K562 (cell line): ENCODE data around the gene MTG2. TPM values are rescaled to one million over a fixed set of nuclear protein-coding genes. Genes with fewer than 3 reads are reported as not detected.

Experiments
- ATAC-seq: fragments of 200-7000 bp; cut with Tn5 transposase; 3 replicates; pipeline ENCODE4 v1.9.1; 2020; ENCODE audit warnings: moderate library complexity
- BruUV-seq: library from RNA; stranded (reverse); fragments of 400-500 nt; replicated peaks from 2 replicates; lab custom pipeline; 2021; lab: Mats Ljungman, UMichigan
- CTCF ChIA-PET: fragments of 300-600 bp; formaldehyde crosslinking; extraction: SDS; loops from one replicate; lab custom pipeline; 2021; ENCODE audit warnings: low intra/inter-chr PET ratio; lab: Yijun Ruan, JAX
- POLR2A ChIA-PET: fragments of 300-600, 350-650 bp; sonication (Branson Sonifier 250); formaldehyde crosslinking; extraction: SDS; loops from one replicate; lab custom pipeline; 2021; ENCODE audit warnings: antibody characterized with exemption, inconsistent platforms; lab: Yijun Ruan, JAX
- DNase-seq, 4 experiments: peaks; one replicate each; pipeline versions ENCODE4 v3.0.0 to v3.0.0-alpha.2; 2011 to 2018; ENCODE audit warnings: low spot score in 3 of 4, mixed read lengths in 3 of 4; ENCODE audit errors: extremely low read depth in 1 of 4
- FAIRE-seq: peaks from 2 replicates; lab custom pipeline; 2011; peaks lifted over from hg19 to GRCh38; lab: Jason Lieb, UNC
- H2AFZ ChIP-seq: 2 replicates; pipeline ENCODE4 v1.6.0; 2011; ENCODE audit warnings: low read depth, low read length, control low read depth, inconsistent platforms
- H3K27ac ChIP-seq: fragments of 200-600 bp; 3 replicates; pipeline ENCODE4 v1.8.0; 2011; ENCODE audit warnings: low read depth, mild to moderate bottlenecking, control low read depth, inconsistent platforms, low read length, moderate library complexity, mixed read lengths; ENCODE audit errors: extremely low read depth
- H3K27me3 ChIP-seq, 2 experiments: fragments of 300-600 bp in 1 of 2; 2 replicates in 1 of 2; 3 replicates in 1 of 2; pipeline versions ENCODE4 v1.6.0 to v1.8.0; 2011; ENCODE audit warnings: inconsistent platforms in 2 of 2, low read length in 2 of 2, mild to moderate bottlenecking in 1 of 2, mixed read lengths in 1 of 2, moderate library complexity in 1 of 2; ENCODE audit not compliant: control insufficient read depth in 2 of 2, insufficient read depth in 2 of 2
- H3K36me3 ChIP-seq: fragments of 300-600 bp; 3 replicates; pipeline ENCODE4 v1.8.0; 2011; ENCODE audit warnings: mild to moderate bottlenecking, low read length, inconsistent platforms; ENCODE audit not compliant: control insufficient read depth, insufficient read depth
- H3K4me1 ChIP-seq, 2 experiments: fragments of 200-600 bp in 1 of 2; replicated peaks in 1 of 2; 2 replicates in 1 of 2; 3 replicates in 1 of 2; pipeline versions ENCODE4 v1.5.1 to v1.8.0; 2011; ENCODE audit warnings: inconsistent platforms in 2 of 2, low read length in 2 of 2, mild to moderate bottlenecking in 1 of 2, mixed read lengths in 1 of 2, moderate library complexity in 1 of 2; ENCODE audit not compliant: control insufficient read depth in 2 of 2, insufficient read depth in 2 of 2
- H3K4me2 ChIP-seq: 2 replicates; pipeline ENCODE4 v1.6.1; 2011; ENCODE audit warnings: low read length, control low read depth, inconsistent platforms, mixed read lengths; ENCODE audit not compliant: insufficient read depth
- H3K4me3 ChIP-seq: fragments of 200-600 bp; sonication (generic), shearing (Covaris generic); 2 replicates; pipeline ENCODE4 v1.5.1; 2016; ENCODE audit warnings: control low read depth, inconsistent platforms
- H3K79me2 ChIP-seq: fragments of 200-600 bp; 3 replicates; pipeline ENCODE4 v1.8.0; 2011; ENCODE audit warnings: low read length, inconsistent platforms; ENCODE audit not compliant: control insufficient read depth, insufficient read depth
- H3K9ac ChIP-seq, 2 experiments: 2 replicates each; pipeline versions ENCODE4 v1.6.0 to v1.6.1; 2011; ENCODE audit warnings: low read depth in 2 of 2, low read length in 2 of 2, control low read depth in 1 of 2, inconsistent platforms in 1 of 2, mild to moderate bottlenecking in 1 of 2, mixed read lengths in 1 of 2; ENCODE audit not compliant: insufficient read depth in 1 of 2
- H3K9me1 ChIP-seq: one replicate; pipeline ENCODE4 v1.6.0; 2011; ENCODE audit warnings: inconsistent platforms, mild to moderate bottlenecking, low read length, moderate library complexity; ENCODE audit not compliant: control insufficient read depth, insufficient read depth
- H3K9me3 ChIP-seq: replicated peaks from 2 replicates; pipeline ENCODE4 v1.5.1; 2011; ENCODE audit warnings: low read depth, low read length, inconsistent platforms; ENCODE audit not compliant: control insufficient read depth, insufficient read depth
- H4K20me1 ChIP-seq: replicated peaks from 2 replicates; pipeline ENCODE4 v1.6.1; 2011; ENCODE audit warnings: low read length, inconsistent platforms, mixed read lengths; ENCODE audit not compliant: control insufficient read depth, insufficient read depth
- BMI1 ChIP-seq: fragments of 150-350 bp; IDR thresholded peaks from 2 replicates; pipeline ENCODE4 v1.6.1; 2014; ENCODE audit warnings: low read length
- HLTF ChIP-seq: fragments of 450-650 bp; IDR thresholded peaks from 2 replicates; pipeline ENCODE4 v1.6.1; 2016
- HNRNPLL ChIP-seq: fragments of 200-400 bp; formaldehyde crosslinking; IDR thresholded peaks from 2 replicates; pipeline ENCODE4 v1.6.1; 2017; ENCODE audit warnings: low read length, low read depth, mild to moderate bottlenecking; ENCODE audit not compliant: poor library complexity, severe bottlenecking
- KAT7 ChIP-seq: sonication (generic); formaldehyde crosslinking; IDR thresholded peaks from 2 replicates; pipeline ENCODE4 v1.8.0; 2022; ENCODE audit warnings: missing genetic modification reagents, mild to moderate bottlenecking, borderline replicate concordance
- KLF13 ChIP-seq: fragments of 450-650 bp; IDR thresholded peaks from 2 replicates; pipeline ENCODE4 v1.6.1; 2016; ENCODE audit warnings: missing genetic modification characterization, low read depth, mild to moderate bottlenecking, missing compliant biosample characterization, moderate library complexity, borderline replicate concordance
- MYC ChIP-seq, 2 experiments: fragments of 250-450 bp in 1 of 2; sonication (Bioruptor Pico) in 1 of 2; IDR thresholded peaks; 2 replicates each; pipeline versions ENCODE4 v1.5.1 to v1.6.1; 2012 to 2021; ENCODE audit warnings: low read depth in 2 of 2, borderline replicate concordance in 1 of 2, improper control_type of control experiment in 1 of 2, low read length in 1 of 2, mild to moderate bottlenecking in 1 of 2, moderate library complexity in 1 of 2
- NONO ChIP-seq, 2 experiments: fragments of 200-400 bp in 1 of 2; fragments of 450-650 bp in 1 of 2; formaldehyde crosslinking in 1 of 2; IDR thresholded peaks; 2 replicates each; pipeline ENCODE4 v1.6.1; 2017; ENCODE audit warnings: low read depth in 2 of 2, mild to moderate bottlenecking in 2 of 2, moderate library complexity in 2 of 2, low read length in 1 of 2
- RBM22 ChIP-seq: fragments of 200-400 bp; formaldehyde crosslinking; IDR thresholded peaks from 2 replicates; pipeline ENCODE4 v1.6.1; 2018; ENCODE audit warnings: low read length, low read depth; ENCODE audit not compliant: poor library complexity, severe bottlenecking
- SOX6 ChIP-seq: fragments of 450-650 bp; IDR thresholded peaks from 2 replicates; pipeline ENCODE4 v1.6.1; 2014; ENCODE audit warnings: mild to moderate bottlenecking
- STAT5B ChIP-seq: fragments of 250-450 bp; sonication (Bioruptor Pico); IDR thresholded peaks from 2 replicates; pipeline ENCODE4 v1.8.0; 2021; ENCODE audit warnings: mild to moderate bottlenecking, inconsistent platforms
- TAF9B ChIP-seq: fragments of 450-650 bp; IDR thresholded peaks from 2 replicates; pipeline ENCODE4 v1.6.1; 2018; ENCODE audit warnings: mild to moderate bottlenecking; ENCODE audit not compliant: partially characterized antibody
- ZNF121 ChIP-seq: sonication (generic); formaldehyde crosslinking; conservative IDR thresholded peaks from 2 replicates; pipeline ENCODE4 v1.8.0; 2022; ENCODE audit warnings: missing genetic modification reagents
- ZNF124 ChIP-seq: sonication (generic); formaldehyde crosslinking; IDR thresholded peaks from 2 replicates; pipeline ENCODE4 v1.8.1; 2022; ENCODE audit warnings: missing genetic modification reagents
- ZNF584 ChIP-seq: fragments of 200-800 bp; sonication (Bioruptor generic); IDR thresholded peaks from 2 replicates; pipeline ENCODE4 v1.6.1; 2016; ENCODE audit warnings: low read depth, mild to moderate bottlenecking, missing genetic modification characterization, missing compliant biosample characterization
- WGBS: fragments of 100-300 bp; shearing (Covaris generic); methylation state at CpG from one replicate; pipeline ENCODE4 v1.1.6; 2016; ENCODE audit warnings: low coverage, mixed read lengths; ENCODE audit not compliant: insufficient coverage; ENCODE audit errors: missing lambda C conversion rate; 5-methylcytosine and 5-hydroxymethylcytosine counted together
- in situ Hi-C: fragments of 300-500 bp; cut with MboI; formaldehyde crosslinking; loops from 4 replicates; pipeline ENCODE4 v1.15.0; 2018; ENCODE audit warnings: inconsistent platforms, mixed read lengths
- intact Hi-C: fragments of 100-400 bp; cut with micrococcal nuclease; formaldehyde crosslinking; loops from 2 replicates; pipeline ENCODE4 v1.14.2; 2022
- polyA plus RNA-seq, 8 experiments: library from polyadenylated mRNA; depleted of rRNA in 4 of 8; stranded (reverse) in 5 of 8; unstranded in 3 of 8; fragments of >200 nt; fragmentation: Nextera tagmentation in 2 of 8; fragmentation: Illumina TruSeq in 1 of 8; extraction: Ambion mirVana in 2 of 8; extraction: Trizol in 1 of 8; gene quantifications; 2 replicates each; pipeline versions ENCODE4 v1.2.1 to v1.2.3, GENCODE V29; 2011 to 2014; ENCODE audit warnings: inconsistent platforms in 1 of 8, missing spikeins in 1 of 8
- total RNA-seq, 7 experiments: library from RNA; depleted of rRNA in 6 of 7; stranded (reverse); fragments of >200 nt in 6 of 7; fragmentation: Illumina TruSeq in 2 of 7; extraction: Trizol in 2 of 7; gene quantifications; 2 replicates each; pipeline versions ENCODE4 v1.2.1 to v1.2.3, GENCODE V29; 2011 to 2021; ENCODE audit warnings: low replicate concordance in 1 of 7
- TF ChIP-seq, protein P1 (sequence below): fragments of 250-450 bp; sonication (Bioruptor Pico); IDR thresholded peaks from 2 replicates; pipeline ENCODE4 v1.4.0; 2020

MTG2 gene
- total and polyA plus RNA-seq, 9 of the 15 experiments (the other 6 are each of a cell fraction or from before 2014, with no cell fraction given) = 8.7 to 67.5 (median 44.5) TPM

- TF ChIP-seq TAF9B (no peak), KLF13 (tag) (no peak), STAT5B (CRISPR knock-in tag) (no peak)
These were observed 40.1 kb downstream of the MTG2 start (continued) for GRCh38 chr20:62222972-62223371.

DNA sequence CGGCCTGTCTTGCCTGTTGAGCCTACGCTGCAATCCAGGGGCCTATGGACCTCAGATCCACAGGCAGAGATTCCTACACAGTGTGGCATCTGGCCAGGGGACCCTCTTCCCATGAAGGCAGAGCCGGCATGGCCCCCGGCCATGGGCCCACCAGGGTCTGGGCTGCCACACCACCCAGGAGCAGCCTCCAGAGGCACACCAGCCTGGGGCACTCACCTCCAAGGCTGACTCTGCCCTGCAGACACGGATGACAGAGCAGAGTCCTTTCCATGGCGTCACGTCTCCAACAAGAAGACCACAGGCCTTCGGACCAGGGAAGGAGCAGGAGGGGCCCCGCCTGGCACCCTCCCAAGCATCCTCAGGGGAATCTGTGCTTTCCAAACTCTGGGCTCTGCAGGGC, 40.7 kb downstream of the MTG2 start:
- Histone ChIP-seq H3K27me3 (peaks cover 26 to 77% of the 10 kb centered on the region in 2 experiments; a peak in 4 of 5 replicates), H3K4me2 (no peak overlapping the region), H3K4me3 (no peak overlapping the region), H3K9me3 (no peaks in the 10 kb centered on the region), H3K9ac (no peak overlapping the region), H3K9me1 (no peaks in the 10 kb centered on the region), H3K4me1 (peaks cover 0 to 62% of the 10 kb centered on the region in 2 experiments; a peak in 2 of 5 replicates), H2AFZ (no peak overlapping the region), H3K36me3 (no peaks in the 10 kb centered on the region), H3K27ac (no peak overlapping the region), H3K79me2 (no peaks in the 10 kb centered on the region), H4K20me1 (peaks cover 9% of the 10 kb centered on the region)
- CTCF ChIA-PET = no interaction called here
- in situ Hi-C loops = no loop called here
- WGBS = under 1% methylated on average over 9 of the region's 9 CpGs
- intact Hi-C loops = no loop called here
- no peak for DNase-seq
- ATAC-seq = no peak
- POLR2A ChIA-PET = interaction anchor here (0.6 kb wide), 1 partner anchor 21 kb away, joined by 3 read pairs; no protein-coding TSS in a partner anchor
- FAIRE-seq = no peak
- no TSS peak for BruUV-seq
- TF ChIP-seq NONO (IDR thresholded peaks at IDR 0.05; ENCODE audit: low read depth in 2 of 2, low read length in 1 of 2) (no peak), ZNF121 (CRISPR knock-in tag) (no peak), BMI1 (no peak), SOX6 (no peak), MYC (IDR thresholded peaks at IDR 0.05; ENCODE audit: low read depth, low read length) (no peak), MYC (CRISPR knock-in tag; IDR thresholded peaks at IDR 0.05; ENCODE audit: borderline replicate concordance, low read depth) (no peak), RBM22 (no peak), HNRNPLL (no peak), KAT7 (no peak), ZNF584 (CRISPR knock-in tag) (no peak), ZNF124 (no peak), HLTF (no peak)
- TF ChIP-seq, protein P1, sequence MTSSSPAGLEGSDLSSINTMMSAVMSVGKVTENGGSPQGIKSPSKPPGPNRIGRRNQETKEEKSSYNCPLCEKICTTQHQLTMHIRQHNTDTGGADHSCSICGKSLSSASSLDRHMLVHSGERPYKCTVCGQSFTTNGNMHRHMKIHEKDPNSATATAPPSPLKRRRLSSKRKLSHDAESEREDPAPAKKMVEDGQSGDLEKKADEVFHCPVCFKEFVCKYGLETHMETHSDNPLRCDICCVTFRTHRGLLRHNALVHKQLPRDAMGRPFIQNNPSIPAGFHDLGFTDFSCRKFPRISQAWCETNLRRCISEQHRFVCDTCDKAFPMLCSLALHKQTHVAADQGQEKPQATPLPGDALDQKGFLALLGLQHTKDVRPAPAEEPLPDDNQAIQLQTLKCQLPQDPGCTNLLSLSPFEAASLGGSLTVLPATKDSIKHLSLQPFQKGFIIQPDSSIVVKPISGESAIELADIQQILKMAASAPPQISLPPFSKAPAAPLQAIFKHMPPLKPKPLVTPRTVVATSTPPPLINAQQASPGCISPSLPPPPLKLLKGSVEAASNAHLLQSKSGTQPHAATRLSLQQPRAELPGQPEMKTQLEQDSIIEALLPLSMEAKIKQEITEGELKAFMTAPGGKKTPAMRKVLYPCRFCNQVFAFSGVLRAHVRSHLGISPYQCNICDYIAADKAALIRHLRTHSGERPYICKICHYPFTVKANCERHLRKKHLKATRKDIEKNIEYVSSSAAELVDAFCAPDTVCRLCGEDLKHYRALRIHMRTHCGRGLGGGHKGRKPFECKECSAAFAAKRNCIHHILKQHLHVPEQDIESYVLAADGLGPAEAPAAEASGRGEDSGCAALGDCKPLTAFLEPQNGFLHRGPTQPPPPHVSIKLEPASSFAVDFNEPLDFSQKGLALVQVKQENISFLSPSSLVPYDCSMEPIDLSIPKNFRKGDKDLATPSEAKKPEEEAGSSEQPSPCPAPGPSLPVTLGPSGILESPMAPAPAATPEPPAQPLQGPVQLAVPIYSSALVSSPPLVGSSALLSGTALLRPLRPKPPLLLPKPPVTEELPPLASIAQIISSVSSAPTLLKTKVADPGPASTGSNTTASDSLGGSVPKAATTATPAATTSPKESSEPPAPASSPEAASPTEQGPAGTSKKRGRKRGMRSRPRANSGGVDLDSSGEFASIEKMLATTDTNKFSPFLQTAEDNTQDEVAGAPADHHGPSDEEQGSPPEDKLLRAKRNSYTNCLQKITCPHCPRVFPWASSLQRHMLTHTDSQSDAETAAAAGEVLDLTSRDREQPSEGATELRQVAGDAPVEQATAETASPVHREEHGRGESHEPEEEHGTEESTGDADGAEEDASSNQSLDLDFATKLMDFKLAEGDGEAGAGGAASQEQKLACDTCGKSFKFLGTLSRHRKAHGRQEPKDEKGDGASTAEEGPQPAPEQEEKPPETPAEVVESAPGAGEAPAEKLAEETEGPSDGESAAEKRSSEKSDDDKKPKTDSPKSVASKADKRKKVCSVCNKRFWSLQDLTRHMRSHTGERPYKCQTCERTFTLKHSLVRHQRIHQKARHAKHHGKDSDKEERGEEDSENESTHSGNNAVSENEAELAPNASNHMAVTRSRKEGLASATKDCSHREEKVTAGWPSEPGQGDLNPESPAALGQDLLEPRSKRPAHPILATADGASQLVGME (CRISPR knock-in tag) = no peak
